GM19193 (cell line): ENCODE data around the gene KIF6.

ENCODE experiments used
- POLR2A ChIP-seq: IDR thresholded peaks from 4 replicates; pipeline ENCODE4 v1.6.1; 2011; ENCODE audit not compliant: insufficient read depth, insufficient read length; ENCODE audit errors: extremely low read depth

The KIF6 gene

DNA sequence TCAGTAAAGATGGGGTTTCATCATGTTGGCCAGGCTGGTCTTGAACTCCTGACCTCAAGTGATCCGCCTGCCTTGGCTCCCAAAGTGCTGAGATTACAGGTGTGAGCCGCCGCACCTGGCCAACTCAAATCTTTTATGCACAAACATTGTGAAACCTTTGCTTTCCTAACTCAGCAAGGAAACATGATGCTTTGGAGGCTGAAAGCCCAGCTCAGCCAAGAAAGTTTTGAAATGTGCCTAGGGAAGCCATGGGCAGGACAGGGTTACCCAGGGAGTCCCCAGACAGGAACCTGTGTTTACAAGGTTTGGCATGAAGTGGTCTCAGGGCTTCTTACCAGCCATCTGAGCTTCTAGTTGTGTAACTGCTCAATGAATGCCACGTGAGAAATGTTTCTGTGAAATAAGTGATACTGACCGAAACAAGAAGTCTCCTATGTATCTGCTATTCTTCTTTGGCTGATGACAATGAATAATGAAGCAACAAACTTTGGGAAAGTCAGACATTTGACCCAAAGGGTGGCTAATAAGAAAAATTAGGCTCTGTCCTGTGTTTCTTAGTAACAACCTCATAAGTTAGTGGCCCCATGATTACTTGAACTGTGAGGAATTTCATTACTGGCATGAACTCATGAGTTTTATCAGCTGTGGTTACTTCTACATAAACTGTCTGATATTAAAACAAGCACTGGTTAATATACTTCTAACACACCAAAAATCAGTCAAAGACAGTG lies 163.5 kb downstream of the KIF6 start:
- no peak for TF ChIP-seq POLR2A

DNA sequence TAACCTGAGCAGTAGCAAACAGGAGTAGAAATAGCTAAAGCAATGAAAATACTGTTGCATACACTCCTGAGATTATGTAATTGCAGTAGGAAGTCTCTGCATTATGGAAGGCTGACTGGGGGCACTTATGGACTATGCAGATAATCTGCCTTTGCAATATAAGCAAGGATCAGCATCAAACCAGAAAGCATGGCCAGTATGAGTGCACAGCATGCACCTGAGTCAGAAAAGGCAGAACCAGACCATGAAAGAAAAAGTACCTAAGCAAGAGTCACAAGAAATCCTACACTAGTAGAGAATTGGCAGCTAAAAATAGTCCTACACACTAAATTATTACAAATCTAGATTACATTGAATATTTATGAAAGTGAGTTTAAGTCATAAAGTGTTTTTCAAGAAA lies 164.3 kb downstream of the KIF6 start:
- no peak for TF ChIP-seq POLR2A

DNA sequence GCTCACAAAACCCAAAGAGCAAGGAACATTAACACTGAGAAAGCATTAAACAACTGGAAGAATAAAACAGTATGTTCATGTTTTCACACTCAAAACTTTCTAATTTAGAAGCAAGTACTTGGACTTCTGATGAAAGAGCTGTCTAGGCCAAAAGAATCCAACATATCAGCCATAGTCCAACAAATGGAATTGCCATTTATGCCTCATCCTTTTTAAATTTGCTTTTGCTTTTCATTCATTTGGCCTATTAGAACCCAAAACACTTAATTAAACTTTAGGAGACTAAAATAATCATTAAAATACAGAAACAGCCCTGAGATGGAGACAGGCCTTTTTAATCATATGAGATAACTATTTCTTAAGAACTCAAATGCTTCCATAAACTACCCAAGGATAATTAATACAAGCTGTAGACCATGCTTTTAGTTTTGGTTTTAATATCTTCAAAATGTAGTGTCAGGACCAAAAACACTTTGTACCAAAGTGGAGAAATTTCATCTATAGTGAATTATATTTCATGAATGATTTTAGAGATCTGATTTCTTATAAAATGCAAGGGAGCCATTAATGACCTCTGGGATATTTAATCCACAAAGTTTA lies 166.5 kb downstream of the KIF6 start:
- no peak for TF ChIP-seq POLR2A

DNA sequence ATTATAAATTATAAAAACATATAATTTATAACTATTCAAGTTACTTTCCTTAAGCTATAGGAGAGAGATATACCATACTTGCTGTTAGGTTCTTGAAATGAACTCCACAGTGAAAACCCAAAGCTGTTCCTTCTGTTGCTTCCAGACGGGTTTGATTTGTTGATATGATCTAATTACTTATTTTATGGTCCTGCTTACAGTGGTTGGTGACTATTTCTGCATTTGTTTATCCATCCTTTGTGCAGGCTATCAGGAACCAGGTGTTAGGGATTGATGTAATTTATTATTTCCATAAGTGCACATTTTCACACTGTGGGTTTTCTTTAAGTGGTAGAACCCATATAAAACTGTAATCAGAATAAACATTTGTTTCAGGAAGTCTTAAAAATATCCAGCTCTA lies 167.1 kb downstream of the KIF6 start:
- TF ChIP-seq POLR2A, result no peak

DNA sequence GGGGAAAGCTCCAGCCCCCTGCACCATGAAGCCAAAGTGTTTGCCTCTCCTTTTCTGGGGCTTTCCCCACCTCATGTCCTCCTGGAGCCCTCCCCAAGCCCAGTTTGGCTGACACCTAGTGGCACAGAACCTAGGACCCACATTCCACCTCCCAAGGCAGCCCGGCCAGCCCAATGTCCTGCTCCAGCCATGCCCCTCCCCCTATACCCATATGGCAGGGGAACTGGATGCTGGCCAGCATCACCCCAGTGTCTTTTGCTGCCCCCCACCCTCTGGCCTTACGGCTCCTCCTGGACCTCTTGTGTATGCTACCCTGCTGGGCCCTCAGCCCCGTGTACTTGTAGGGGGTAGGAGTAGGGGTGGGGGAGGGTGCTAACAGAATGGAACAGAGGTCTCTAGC lies 170.1 kb downstream of the KIF6 start:
- TF ChIP-seq POLR2A, result no peak

DNA sequence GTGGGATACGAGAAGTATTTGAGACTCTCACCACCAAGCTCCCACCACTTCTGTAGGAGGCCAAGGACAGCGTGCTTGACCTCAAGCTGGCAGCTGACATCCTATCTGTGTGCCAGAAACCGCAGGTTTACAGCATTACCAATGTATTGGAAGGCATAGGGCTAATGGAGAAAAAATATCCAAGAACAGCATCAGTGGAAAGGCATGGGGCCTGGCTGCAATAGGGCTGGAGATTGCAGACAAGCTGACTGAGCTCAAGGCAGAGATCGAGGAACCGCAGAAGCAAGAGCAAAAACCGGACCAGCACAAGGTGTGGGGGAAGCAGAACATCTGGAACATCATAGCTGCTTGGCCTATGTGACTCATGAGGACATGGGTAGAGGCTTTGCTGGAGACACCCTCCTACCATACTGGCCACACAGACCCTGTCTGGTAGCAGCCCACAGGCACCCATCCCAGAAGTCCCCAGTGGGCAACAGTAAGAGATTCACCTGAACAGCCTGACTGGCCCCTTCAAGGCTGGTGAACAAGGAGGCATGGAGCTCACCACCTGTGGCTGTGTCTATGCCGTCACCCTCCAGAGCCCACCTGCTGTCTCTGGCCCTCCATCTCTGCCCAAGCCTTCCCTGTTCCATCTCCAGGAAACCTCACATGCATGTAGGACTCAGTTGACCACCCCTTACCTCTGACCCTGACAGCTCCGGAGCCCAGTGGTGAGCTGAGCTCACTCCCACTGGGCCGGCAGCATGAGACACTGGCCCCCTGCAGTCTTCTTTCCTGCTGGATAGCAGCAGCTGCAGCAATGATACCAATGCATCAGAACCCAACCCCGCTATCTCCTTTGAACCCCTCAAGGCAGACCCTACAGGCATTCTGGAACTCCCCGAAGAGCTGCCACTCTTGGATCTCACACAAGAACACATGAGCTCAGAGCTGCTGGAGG lies 171.1 kb downstream of the KIF6 start:
- no peak for TF ChIP-seq POLR2A

DNA sequence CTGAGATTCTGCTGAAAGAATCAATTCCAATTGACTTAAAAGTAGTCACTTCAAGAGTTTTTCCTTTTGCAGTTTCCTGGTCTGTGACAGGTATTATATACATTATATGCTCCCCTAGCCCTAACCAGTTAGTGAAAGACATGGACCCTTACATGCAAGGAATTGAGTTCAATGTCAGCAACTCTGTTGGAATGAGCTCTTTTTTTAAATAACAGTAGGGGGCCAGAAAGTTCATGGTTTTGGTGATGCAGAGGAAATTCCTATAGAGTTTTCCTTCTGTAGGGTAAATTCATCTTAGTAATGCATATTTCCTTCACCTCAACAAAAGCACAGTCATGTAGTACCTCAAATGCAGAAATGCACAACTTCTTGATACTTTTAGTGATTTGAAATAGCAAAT lies 172.2 kb downstream of the KIF6 start:
- TF ChIP-seq POLR2A, result no peak

DNA sequence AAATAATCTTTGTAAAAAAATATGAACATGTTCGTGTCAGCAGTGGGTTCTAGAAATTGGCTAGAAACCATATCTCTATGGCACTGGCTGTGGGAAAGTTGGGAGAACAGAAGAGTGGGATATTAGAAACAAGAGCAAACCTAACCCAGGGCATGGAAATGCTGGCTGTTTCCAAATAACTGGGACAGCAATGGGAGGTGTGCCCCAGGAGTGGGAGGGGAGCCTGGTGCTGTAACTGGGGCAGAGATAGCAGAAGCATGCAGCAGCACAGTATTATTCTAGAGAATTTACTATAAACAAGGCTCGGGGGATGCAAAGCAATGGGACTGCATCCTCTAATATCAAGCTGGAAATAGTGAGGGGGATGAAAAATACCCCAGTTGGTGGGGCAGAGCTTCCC lies 175.0 kb downstream of the KIF6 start:
- no peak for TF ChIP-seq POLR2A

DNA sequence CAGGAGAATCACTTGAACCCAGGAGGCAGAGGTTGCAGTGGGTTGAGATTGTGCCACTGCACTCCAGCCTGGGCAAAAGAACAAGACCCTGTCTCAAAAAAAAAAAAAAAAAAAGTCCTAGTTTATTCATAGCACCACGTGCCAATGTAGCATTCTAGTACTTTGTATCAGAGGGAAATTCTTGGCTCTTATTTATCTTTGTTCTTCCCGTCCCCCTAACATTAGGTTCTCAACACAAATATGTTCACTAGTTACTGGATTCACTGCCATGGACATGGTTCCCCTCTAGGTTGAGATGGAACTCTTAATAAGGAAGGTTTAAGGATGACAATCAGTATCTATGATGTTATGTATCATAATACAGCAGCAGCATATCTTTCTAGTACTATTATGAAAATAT lies 178.5 kb downstream of the KIF6 start:
- TF ChIP-seq POLR2A, result no peak

DNA sequence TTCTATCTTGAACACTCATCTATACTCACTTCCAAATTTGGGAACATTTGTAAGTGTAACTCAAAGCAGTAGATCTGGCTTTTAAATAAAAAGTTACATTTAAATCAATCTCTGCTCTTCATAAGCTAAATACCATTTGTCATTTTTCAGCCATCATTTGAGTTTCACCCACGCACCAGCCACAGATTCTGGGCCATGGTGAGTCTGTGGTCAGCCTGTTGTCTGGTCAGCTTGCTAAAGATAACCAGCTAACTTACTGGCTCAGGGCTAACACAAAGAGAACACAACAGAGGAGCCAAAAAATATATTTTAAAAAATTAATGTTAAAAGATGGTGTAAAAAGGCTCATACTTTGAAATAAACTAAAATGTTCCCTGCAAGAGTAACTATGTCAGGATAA lies 181.3 kb downstream of the KIF6 start:
- no peak for TF ChIP-seq POLR2A

DNA sequence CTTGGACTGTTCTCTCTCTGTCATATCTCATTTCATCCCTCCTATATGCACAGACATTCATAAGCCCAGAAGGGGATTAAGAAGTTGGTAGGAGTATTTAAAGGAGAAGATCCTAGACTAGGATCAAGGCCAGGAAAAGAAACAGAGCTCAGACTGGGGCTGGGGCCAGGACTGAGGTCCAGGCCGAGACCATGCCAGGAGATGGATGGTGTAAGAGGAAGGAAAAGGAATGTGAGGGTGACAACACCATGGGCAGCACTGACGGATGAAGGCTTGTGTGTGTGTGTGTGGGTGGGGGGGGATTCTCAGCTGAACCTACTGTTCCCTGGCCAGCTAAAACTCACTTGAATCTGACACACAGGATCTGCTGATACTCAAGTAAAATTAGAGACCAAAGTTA lies 182.1 kb downstream of the KIF6 start:
- no peak for TF ChIP-seq POLR2A

DNA sequence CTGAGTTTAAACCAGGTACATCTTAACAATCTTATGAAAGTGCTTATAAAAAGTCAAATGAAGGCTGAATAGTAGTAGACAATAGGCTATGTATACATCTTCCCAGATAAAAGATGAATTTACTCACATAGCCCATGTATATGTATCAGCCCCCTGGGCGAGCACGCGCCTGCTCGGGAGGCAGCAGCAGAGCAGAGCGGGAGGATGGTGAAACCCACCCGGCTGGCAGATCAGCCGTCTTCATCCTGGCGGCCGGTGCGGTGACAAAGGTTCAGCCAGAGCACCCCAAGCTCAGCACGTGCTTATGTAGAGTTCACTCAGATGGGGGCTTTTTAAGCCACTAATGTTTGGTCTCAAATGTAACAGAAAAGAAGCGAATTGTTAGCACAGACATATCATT lies 184.8 kb downstream of the KIF6 start:
- no peak for TF ChIP-seq POLR2A

DNA sequence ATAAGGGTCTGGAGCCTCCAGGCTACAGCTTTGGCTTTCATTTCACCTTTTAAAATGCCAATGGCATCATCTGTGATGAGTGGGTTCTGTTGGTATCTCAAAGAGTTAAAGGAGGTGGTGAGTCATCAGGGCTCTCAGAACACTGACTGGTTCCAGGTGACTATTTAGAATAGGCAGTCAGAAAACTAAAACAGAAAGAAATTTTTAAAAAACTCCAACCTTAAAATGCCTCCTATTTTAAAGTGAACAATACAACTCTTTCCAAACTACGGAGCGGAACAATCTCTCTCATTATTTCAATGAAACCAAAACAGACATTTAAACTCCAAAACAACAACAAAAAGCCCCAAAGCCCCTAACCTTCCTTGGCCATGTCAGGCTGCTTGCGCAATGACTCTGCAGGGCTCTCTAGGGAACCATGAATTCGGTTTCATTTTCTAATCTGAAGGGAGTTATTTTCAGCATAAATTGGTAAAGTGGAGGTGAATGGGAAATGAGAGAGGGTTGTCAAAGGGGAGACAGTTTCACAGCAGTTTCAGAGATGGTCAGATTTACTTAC lies 194.9 kb downstream of the KIF6 start:
- TF ChIP-seq POLR2A, result no peak

DNA sequence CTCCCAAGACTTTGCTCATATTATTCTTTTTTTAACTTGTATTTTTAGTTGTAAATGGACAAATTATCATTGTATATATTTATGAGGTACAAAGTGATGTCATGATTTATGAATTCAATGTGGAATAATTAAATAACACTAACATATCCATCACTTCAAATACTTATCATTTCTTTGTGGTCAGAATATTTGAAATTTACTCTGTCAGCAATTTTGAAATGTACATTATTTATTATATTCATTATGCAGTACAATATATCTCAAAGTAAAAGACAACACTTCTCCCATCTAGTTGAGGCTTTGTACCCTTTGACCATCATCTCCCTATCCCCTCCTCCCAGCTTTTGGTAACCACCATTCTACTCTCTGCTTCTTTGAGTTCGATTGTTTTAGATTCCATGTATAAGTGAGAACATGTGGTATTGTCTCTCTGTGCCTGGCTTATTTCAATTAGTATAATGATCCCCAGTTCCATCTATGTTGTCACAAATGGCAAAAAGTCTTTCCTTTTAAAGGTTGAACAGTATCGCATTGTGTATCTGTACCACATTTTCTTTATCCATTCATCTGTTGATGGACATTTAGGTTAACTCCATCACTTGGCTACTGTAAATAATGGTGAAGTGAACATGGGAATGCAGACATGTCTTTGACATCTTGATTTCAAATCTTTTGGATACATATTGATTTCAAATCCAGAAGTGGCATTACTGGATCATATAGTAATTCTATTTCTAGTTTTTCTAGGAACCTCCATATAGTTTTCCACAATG lies 197.2 kb downstream of the KIF6 start:
- no peak for TF ChIP-seq POLR2A

DNA sequence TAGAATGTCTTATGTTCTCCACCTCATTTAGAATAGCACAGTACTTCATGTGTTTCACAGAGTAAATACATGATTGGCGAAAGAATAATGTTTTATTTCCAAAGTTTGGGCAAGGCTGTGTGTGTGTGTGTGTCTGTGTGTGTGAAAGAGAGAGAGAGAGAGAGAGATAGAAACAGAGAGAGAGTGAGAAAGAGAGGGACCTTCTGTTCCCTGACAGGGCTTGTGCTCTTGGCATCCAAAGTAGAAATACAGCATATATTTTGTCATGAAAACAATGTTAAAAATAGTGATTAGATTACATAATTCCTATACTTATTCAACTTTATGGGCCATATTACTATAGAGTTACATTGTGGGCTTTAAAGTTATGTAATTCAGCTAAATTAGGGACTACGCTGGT lies 201.2 kb downstream of the KIF6 start:
- TF ChIP-seq POLR2A, result no peak
